T-helper 2 cell (primary cell): Measurements from ENCODE around the gene MAB21L3.

Experiments
- DNase-seq, 5 experiments: peaks; one replicate each; pipeline versions ENCODE4 v3.0.0 to v3.0.0-alpha.2; 2012 to 2022
- total RNA-seq, 2 donors: gene quantifications; one replicate each; lab custom pipeline; 2026; lab: John Stamatoyannopoulos, UW

The MAB21L3 gene
- 0 reads per million in 2 donors for total RNA-seq

GRCh38 chr1:116110567-116111523 is at the start of gene MAB21L3:
MAB21L3 (plus strand) TSS chr1:116111399; CDS start chr1:116112616, 1,217 bp downstream.
- DNase-seq = no peak

- DNase-seq = no peak
These were observed 49.0 kb upstream of the MAB21L3 start for GRCh38 chr1:116062201-116062600.

- no peak for DNase-seq
These were observed 46.6 kb upstream of the MAB21L3 start for GRCh38 chr1:116064616-116065015.

- no peak for DNase-seq
These were observed 44.2 kb upstream of the MAB21L3 start for GRCh38 chr1:116066868-116067565.

- DNase-seq = no peak
These were observed 43.7 kb upstream of the MAB21L3 start for GRCh38 chr1:116067566-116067890.

- DNase-seq = no peak
These were observed 35.6 kb upstream of the MAB21L3 start for GRCh38 chr1:116075575-116075974.

- no peak for DNase-seq
These were observed 35.2 kb upstream of the MAB21L3 start for GRCh38 chr1:116075990-116076389.

GRCh38 chr1:116076831-116077230 is 34.4 kb upstream of the MAB21L3 start:
- DNase-seq = no peak

- no peak for DNase-seq
These were observed 32.4 kb upstream of the MAB21L3 start for GRCh38 chr1:116078699-116079223.

- DNase-seq = no peak
These were observed 23.6 kb upstream of the MAB21L3 start for GRCh38 chr1:116087628-116088027.

GRCh38 chr1:116089870-116090269 is 21.3 kb upstream of the MAB21L3 start:
- no peak for DNase-seq

- DNase-seq = no peak
These were observed 20.1 kb upstream of the MAB21L3 start for GRCh38 chr1:116091083-116091482.

GRCh38 chr1:116092752-116093489 is 18.3 kb upstream of the MAB21L3 start:
- no peak for DNase-seq

- DNase-seq = no peak
These were observed 16.2 kb upstream of the MAB21L3 start for GRCh38 chr1:116095027-116095426.

GRCh38 chr1:116096013-116096618 is 15.1 kb upstream of the MAB21L3 start:
- DNase-seq = no peak

- no peak for DNase-seq
These were observed 13.6 kb upstream of the MAB21L3 start for GRCh38 chr1:116097626-116098025.

GRCh38 chr1:116099379-116099778 is 11.8 kb upstream of the MAB21L3 start:
- DNase-seq = no peak

GRCh38 chr1:116099919-116100318 is 11.3 kb upstream of the MAB21L3 start:
- DNase-seq = no peak

- DNase-seq = no peak
These were observed 6.5 kb upstream of the MAB21L3 start for GRCh38 chr1:116104667-116105066.

GRCh38 chr1:116105996-116106395 is 5.2 kb upstream of the MAB21L3 start:
- no peak for DNase-seq

GRCh38 chr1:116106646-116107045 is 4.6 kb upstream of the MAB21L3 start:
- no peak for DNase-seq

- no peak for DNase-seq
These were observed 3.8 kb upstream of the MAB21L3 start for GRCh38 chr1:116107371-116107770.
